ENCODE results near the gene BRICD5.

Gene BRICD5

DNA sequence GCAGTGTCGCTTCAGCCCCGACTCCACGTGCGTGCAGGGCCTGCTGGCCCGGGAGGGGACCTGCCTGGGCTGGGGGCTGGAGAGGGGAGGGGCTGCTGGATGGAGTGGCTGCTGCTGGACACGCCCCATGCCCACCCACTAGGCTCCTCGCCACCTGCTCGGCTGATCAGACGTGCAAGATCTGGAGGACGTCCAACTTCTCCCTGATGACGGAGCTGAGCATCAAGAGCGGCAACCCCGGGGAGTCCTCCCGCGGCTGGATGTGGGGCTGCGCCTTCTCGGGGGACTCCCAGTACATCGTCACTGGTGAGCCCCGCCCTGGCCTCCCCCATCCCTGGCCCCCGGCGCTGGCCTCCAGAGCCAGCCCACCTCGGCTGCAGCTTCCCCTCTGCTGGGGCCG is 2.4 kb downstream of the BRICD5 start:
- TF ChIP-seq CTCF (IDR thresholded peaks at IDR 0.05; ENCODE audit: insufficient read depth, low read depth, low read length, missing control alignments) = no peak
- no peak for DNase-seq (ENCODE audit: low read depth)
- no peak overlapping the region for H3K4me3 ChIP-seq (ENCODE audit: low read depth, low read length)

DNA sequence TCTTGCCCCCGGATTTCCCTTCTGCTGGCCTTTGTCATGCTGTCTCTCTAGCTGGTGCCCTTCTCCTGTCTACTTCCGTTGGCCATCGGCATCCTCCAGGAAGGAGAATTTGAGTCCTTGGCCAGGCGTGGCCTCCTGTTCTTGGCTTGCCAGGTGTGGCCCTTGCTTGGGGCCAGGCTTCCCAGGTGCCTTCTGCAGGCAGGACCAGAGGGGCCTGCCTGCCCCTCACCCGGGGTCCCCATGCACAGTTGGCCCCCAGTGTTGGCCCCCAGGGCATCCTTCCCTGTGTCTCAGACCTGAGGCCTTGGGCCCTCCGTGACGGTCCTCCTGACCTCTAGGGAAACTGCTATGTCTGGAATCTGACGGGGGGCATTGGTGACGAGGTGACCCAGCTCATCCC is 2.8 kb downstream of the BRICD5 start:
- no peak for TF ChIP-seq CTCF (IDR thresholded peaks at IDR 0.05; ENCODE audit: insufficient read depth, low read depth, low read length, missing control alignments)
- no peak for DNase-seq (ENCODE audit: low read depth)

GRCh38 chr16:2206780-2207433 is 3.8 kb downstream of the BRICD5 start:
- TF ChIP-seq CTCF (IDR thresholded peaks at IDR 0.05; ENCODE audit: insufficient read depth, low read depth, low read length, missing control alignments) = no peak
- H3K4me3 ChIP-seq (ENCODE audit: low read depth, low read length) = no peak overlapping the region
- DNase-seq (ENCODE audit: low read depth) = no peak

More for the DNA sequence above, 2.8 kb downstream of the BRICD5 start:
- H3K4me3 ChIP-seq (ENCODE audit: low read depth, low read length) = no peak overlapping the region

- H3K4me3 ChIP-seq (ENCODE audit: low read depth, low read length) = peak overlapping the region; percentile 57
- TF ChIP-seq CTCF (IDR thresholded peaks at IDR 0.05; ENCODE audit: insufficient read depth, low read depth, low read length, missing control alignments) = no peak
- no peak for DNase-seq (ENCODE audit: low read depth)
These were observed 4.3 kb downstream of the BRICD5 start for GRCh38 chr16:2206420-2206779.

- no peak for DNase-seq (ENCODE audit: low read depth)
- H3K4me3 ChIP-seq (ENCODE audit: low read depth, low read length) = peak overlapping the region; percentile 57
- TF ChIP-seq CTCF (IDR thresholded peaks at IDR 0.05; ENCODE audit: insufficient read depth, low read depth, low read length, missing control alignments) = no peak
These were observed 4.7 kb downstream of the BRICD5 start for GRCh38 chr16:2205967-2206313.

DNA sequence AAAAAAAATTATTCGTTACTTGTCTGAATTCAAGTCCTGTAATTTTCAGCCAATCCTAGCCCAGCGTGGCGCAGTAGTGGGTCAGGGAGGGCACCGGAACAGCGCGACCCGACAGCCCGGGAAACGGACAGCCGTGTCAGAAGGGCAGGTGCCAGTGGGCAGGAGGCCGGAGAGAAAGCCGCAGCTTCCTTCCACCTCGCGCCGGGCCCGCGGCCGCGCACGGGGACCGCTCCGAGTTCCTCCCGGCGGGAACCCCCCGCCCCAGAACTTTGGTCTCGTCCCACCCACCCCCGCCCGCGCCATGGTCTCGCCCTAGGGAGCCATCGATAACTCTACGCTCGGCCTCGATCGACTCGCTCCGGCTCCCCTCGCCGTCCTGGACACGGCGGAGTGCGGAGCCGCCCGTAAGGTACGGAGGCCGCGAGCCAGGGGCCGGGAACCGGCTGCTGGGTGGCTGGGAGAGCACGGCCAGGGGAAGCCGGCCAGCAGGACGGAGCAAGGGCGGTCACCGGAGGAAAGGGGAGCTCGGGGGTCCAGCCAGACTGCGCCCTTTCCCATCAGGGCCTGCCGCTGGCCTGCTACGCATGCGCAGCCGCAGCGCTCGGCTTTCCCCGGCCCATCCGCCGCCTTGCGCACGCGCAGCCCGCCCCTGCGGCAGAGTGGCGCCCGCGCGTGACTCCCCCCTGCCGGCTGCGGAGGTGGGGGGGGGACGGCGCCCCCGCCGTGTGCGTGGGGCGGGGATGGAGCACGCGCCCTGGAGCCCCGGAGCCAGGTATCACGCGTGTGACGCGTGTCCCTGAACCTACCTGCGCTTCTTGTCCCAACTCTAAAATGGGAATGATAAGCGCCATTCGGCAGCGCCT is 5.3 kb downstream of the BRICD5 start, which contains the start of gene MLST8:
Gene MLST8 (plus strand): TSS at position 351 of the 863 bp plus-strand sequence. CDS start 632 bp downstream, outside the sequence.
- peak; percentile 94 for DNase-seq (ENCODE audit: low read depth)
- peak within 1 kb of the TSS; percentile 57 for H3K4me3 ChIP-seq (ENCODE audit: low read depth, low read length)

More for the DNA sequence above, 5.3 kb downstream of the BRICD5 start, which contains the start of gene MLST8:
- peak; percentile 31 for TF ChIP-seq CTCF (IDR thresholded peaks at IDR 0.05; ENCODE audit: insufficient read depth, low read depth, low read length, missing control alignments)
